ENCODE results near the gene TMEM43.

- TF ChIP-seq EZH2 (IDR thresholded peaks at IDR 0.05; ENCODE audit: borderline replicate concordance, low read length), result no peak
- TF ChIP-seq CTCF (IDR thresholded peaks at IDR 0.05; ENCODE audit: low read length), result no peak
These were observed 42.7 kb upstream of the TMEM43 start for GRCh38 chr3:14082108-14082657.

Measured in OCI-LY1 (cell line).